ENCODE data around the gene SPAG6. TPM values are rescaled to one million over a fixed set of nuclear protein-coding genes. Genes with fewer than 3 reads are reported as not detected.

Gene SPAG6
- total and polyA plus RNA-seq, 2 experiments from 2014 or later = 0.21 TPM; not detected in 1

DNA sequence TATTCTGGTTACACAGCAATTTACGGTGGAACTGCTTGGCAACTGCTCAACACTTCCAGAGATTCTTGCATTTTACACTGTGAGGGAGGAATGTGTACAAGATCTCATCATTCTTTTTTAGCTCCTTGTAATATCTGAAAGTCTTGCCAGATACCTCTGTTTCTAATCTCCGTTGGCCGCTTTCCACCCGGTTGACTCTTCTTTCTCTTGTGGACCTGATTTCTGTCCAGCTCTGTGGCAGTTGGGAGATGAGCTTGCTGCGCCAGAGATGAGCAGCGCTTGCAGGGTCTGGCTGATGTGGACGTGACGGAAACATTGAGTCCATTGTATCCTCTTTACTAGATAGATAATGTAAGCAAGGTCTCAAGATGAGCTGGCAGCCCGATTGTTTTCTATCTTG lies 27.6 kb downstream of the SPAG6 start (continued):
- TF ChIP-seq, protein P1, sequence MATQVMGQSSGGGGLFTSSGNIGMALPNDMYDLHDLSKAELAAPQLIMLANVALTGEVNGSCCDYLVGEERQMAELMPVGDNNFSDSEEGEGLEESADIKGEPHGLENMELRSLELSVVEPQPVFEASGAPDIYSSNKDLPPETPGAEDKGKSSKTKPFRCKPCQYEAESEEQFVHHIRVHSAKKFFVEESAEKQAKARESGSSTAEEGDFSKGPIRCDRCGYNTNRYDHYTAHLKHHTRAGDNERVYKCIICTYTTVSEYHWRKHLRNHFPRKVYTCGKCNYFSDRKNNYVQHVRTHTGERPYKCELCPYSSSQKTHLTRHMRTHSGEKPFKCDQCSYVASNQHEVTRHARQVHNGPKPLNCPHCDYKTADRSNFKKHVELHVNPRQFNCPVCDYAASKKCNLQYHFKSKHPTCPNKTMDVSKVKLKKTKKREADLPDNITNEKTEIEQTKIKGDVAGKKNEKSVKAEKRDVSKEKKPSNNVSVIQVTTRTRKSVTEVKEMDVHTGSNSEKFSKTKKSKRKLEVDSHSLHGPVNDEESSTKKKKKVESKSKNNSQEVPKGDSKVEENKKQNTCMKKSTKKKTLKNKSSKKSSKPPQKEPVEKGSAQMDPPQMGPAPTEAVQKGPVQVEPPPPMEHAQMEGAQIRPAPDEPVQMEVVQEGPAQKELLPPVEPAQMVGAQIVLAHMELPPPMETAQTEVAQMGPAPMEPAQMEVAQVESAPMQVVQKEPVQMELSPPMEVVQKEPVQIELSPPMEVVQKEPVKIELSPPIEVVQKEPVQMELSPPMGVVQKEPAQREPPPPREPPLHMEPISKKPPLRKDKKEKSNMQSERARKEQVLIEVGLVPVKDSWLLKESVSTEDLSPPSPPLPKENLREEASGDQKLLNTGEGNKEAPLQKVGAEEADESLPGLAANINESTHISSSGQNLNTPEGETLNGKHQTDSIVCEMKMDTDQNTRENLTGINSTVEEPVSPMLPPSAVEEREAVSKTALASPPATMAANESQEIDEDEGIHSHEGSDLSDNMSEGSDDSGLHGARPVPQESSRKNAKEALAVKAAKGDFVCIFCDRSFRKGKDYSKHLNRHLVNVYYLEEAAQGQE (IDR thresholded peaks at IDR 0.05; ENCODE audit: unreplicated experiment) = no peak

DNA sequence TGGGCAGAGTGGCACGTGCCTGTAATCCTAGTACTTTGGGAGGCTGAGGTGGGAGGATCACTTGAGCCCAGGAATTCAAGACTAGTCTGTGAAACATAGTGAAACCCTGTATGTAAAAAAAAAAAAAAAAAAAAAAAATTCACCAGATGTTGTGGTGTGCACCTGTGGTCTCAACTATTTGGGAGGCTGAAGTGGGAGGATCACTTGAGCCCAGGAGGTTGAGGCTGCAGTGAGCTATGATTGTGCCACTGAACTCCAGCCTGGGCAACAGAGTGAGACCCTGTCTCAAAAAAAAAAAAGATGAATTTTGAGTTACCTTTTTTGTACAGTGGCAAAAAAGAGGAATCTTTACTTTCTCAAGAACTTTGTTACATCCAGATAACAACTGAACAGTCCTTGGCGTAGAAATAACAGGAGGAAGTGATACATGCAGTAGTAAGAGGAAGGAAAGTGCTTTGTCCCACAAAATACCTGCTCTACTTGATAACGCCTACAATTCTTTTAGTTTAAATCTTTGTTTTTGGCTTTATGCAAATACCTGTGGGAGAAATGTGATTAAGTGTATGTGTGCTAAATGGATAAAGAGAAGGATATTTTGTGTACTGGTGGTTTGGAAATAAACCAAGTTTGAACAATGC lies 29.3 kb downstream of the SPAG6 start:
- Mint-ChIP-seq H3K27ac (no peak overlapping the region), H3K4me1 (peaks cover 11% of the 10 kb centered on the region; the same call in 2 of the 3 replicates), H3K9me3 (no peaks in the 10 kb centered on the region), H3K27me3 (ENCODE audit: insufficient read depth, low read depth, poor library complexity) (no peaks in the 10 kb centered on the region), H3K36me3 (ENCODE audit: low read depth) (no peaks in the 10 kb centered on the region), H3K4me3 (no peak overlapping the region)
- no peak overlapping the region for H3K4me3 ChIP-seq
- H2AFZ ChIP-seq = no peak overlapping the region
- H4K20me1 ChIP-seq (replicated peaks; ENCODE audit: insufficient read depth) = no peaks in the 10 kb centered on the region
- H3K4me1 ChIP-seq (ENCODE audit: insufficient read depth) = peaks cover 7% of the 10 kb centered on the region; the same call in 1 of the 2 replicates
- H3K79me2 ChIP-seq (replicated peaks; ENCODE audit: insufficient read depth) = no peaks in the 10 kb centered on the region
- H3K27ac ChIP-seq (ENCODE audit: low read depth) = no peak overlapping the region
- no peaks in the 10 kb centered on the region for H3F3A ChIP-seq (replicated peaks; ENCODE audit: low read depth)
- ATAC-seq (no peak), DNase-seq (ENCODE audit: low spot score) (no peak)
- H3K9me2 ChIP-seq (ENCODE audit: insufficient read depth) = no peaks in the 10 kb centered on the region
- H3K27me3 ChIP-seq (ENCODE audit: insufficient read depth) = no peaks in the 10 kb centered on the region
- H3K4me2 ChIP-seq = no peak overlapping the region
- no peaks in the 10 kb centered on the region for H3K36me3 ChIP-seq (ENCODE audit: insufficient read depth)
- no peak for TF ChIP-seq NANOG (IDR thresholded peaks at IDR 0.05; ENCODE audit: borderline replicate concordance)
- TF ChIP-seq ZNF114 (CRISPR knock-in tag; IDR thresholded peaks at IDR 0.05) = no peak
- no peak for TF ChIP-seq CREB1 (CRISPR knock-in tag; IDR thresholded peaks at IDR 0.05; ENCODE audit: low read depth)
- no peak for TF ChIP-seq ZNF331 (CRISPR knock-in tag; IDR thresholded peaks at IDR 0.05; ENCODE audit: low read depth)
- no peak for TF ChIP-seq POLR2AphosphoS5 (IDR thresholded peaks at IDR 0.05; ENCODE audit: low read depth)
- TF ChIP-seq, protein P2, sequence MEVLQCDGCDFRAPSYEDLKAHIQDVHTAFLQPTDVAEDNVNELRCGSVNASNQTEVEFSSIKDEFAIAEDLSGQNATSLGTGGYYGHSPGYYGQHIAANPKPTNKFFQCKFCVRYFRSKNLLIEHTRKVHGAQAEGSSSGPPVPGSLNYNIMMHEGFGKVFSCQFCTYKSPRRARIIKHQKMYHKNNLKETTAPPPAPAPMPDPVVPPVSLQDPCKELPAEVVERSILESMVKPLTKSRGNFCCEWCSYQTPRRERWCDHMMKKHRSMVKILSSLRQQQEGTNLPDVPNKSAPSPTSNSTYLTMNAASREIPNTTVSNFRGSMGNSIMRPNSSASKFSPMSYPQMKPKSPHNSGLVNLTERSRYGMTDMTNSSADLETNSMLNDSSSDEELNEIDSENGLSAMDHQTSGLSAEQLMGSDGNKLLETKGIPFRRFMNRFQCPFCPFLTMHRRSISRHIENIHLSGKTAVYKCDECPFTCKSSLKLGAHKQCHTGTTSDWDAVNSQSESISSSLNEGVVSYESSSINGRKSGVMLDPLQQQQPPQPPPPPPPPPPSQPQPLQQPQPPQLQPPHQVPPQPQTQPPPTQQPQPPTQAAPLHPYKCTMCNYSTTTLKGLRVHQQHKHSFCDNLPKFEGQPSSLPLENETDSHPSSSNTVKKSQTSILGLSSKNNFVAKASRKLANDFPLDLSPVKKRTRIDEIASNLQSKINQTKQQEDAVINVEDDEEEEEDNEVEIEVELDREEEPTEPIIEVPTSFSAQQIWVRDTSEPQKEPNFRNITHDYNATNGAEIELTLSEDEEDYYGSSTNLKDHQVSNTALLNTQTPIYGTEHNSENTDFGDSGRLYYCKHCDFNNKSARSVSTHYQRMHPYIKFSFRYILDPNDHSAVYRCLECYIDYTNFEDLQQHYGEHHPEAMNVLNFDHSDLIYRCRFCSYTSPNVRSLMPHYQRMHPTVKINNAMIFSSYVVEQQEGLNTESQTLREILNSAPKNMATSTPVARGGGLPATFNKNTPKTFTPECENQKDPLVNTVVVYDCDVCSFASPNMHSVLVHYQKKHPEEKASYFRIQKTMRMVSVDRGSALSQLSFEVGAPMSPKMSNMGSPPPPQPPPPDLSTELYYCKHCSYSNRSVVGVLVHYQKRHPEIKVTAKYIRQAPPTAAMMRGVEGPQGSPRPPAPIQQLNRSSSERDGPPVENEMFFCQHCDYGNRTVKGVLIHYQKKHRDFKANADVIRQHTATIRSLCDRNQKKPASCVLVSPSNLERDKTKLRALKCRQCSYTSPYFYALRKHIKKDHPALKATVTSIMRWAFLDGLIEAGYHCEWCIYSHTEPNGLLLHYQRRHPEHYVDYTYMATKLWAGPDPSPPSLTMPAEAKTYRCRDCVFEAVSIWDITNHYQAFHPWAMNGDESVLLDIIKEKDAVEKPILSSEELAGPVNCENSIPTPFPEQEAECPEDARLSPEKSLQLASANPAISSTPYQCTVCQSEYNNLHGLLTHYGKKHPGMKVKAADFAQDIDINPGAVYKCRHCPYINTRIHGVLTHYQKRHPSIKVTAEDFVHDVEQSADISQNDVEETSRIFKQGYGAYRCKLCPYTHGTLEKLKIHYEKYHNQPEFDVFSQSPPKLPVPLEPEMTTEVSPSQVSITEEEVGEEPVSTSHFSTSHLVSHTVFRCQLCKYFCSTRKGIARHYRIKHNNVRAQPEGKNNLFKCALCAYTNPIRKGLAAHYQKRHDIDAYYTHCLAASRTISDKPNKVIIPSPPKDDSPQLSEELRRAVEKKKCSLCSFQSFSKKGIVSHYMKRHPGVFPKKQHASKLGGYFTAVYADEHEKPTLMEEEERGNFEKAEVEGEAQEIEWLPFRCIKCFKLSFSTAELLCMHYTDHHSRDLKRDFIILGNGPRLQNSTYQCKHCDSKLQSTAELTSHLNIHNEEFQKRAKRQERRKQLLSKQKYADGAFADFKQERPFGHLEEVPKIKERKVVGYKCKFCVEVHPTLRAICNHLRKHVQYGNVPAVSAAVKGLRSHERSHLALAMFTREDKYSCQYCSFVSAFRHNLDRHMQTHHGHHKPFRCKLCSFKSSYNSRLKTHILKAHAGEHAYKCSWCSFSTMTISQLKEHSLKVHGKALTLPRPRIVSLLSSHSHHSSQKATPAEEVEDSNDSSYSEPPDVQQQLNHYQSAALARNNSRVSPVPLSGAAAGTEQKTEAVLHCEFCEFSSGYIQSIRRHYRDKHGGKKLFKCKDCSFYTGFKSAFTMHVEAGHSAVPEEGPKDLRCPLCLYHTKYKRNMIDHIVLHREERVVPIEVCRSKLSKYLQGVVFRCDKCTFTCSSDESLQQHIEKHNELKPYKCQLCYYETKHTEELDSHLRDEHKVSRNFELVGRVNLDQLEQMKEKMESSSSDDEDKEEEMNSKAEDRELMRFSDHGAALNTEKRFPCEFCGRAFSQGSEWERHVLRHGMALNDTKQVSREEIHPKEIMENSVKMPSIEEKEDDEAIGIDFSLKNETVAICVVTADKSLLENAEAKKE (CRISPR knock-in tag; IDR thresholded peaks at IDR 0.05) = no peak
- TF ChIP-seq EZH2phosphoT487 (IDR thresholded peaks at IDR 0.05; ENCODE audit: unreplicated experiment) = no peak
- TF ChIP-seq, protein P3, sequence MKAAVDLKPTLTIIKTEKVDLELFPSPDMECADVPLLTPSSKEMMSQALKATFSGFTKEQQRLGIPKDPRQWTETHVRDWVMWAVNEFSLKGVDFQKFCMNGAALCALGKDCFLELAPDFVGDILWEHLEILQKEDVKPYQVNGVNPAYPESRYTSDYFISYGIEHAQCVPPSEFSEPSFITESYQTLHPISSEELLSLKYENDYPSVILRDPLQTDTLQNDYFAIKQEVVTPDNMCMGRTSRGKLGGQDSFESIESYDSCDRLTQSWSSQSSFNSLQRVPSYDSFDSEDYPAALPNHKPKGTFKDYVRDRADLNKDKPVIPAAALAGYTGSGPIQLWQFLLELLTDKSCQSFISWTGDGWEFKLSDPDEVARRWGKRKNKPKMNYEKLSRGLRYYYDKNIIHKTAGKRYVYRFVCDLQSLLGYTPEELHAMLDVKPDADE (IDR thresholded peaks at IDR 0.05) = no peak
- TF ChIP-seq EZH2 (IDR thresholded peaks at IDR 0.05; ENCODE audit: low read depth, unreplicated experiment) = no peak
- no peak for TF ChIP-seq STAT1 (IDR thresholded peaks at IDR 0.05; ENCODE audit: unreplicated experiment)
- TF ChIP-seq JUNB (IDR thresholded peaks at IDR 0.05; ENCODE audit: unreplicated experiment) = no peak
